ENCODE measurements around the gene SAE1.

DNA sequence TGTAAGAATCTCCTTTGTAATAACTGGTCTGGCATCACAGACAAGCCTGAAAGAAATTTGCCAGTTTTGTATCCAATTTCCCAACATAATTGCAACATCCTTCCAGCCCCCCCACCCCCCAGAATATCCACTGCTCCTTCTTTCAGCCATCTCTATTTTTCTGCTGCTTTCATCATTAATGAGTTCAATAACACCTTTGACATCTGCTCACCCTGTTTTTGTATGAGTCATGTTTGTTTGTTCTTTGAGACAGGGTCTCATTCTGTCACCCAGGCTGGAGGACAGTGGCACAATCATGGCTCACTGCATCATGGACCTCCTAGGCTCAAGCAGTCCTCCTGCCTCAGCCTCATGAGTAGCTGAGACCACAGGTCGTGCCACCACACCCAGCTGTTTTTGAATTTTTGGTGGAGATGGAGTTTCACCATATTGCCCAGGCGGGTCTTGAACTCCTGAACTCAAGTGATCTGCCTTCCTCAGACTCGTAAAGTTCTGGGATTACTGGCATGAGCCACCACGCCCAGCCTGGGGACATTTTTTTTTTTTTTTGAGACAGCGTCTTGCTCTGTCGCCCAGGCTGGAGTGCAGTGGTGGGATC, 10.1 kb upstream of the SAE1 start:
- TF ChIP-seq, protein P1, sequence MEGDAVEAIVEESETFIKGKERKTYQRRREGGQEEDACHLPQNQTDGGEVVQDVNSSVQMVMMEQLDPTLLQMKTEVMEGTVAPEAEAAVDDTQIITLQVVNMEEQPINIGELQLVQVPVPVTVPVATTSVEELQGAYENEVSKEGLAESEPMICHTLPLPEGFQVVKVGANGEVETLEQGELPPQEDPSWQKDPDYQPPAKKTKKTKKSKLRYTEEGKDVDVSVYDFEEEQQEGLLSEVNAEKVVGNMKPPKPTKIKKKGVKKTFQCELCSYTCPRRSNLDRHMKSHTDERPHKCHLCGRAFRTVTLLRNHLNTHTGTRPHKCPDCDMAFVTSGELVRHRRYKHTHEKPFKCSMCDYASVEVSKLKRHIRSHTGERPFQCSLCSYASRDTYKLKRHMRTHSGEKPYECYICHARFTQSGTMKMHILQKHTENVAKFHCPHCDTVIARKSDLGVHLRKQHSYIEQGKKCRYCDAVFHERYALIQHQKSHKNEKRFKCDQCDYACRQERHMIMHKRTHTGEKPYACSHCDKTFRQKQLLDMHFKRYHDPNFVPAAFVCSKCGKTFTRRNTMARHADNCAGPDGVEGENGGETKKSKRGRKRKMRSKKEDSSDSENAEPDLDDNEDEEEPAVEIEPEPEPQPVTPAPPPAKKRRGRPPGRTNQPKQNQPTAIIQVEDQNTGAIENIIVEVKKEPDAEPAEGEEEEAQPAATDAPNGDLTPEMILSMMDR (IDR thresholded peaks at IDR 0.05): no peak
- TF ChIP-seq POLR2A (IDR thresholded peaks at IDR 0.05): no peak
